ENCODE results near the gene ATF2.

GRCh38 chr2:175136334-175137215 is 31.4 kb downstream of the ATF2 start:
- TF ChIP-seq SIN3A (IDR thresholded peaks at IDR 0.05; ENCODE audit: borderline replicate concordance, insufficient read depth, low read length) (no peak), POLR2AphosphoS5 (IDR thresholded peaks at IDR 0.05; ENCODE audit: low read depth, low read length) (no peak), TAF1 (IDR thresholded peaks at IDR 0.05; ENCODE audit: borderline replicate concordance, insufficient read depth, low read length) (no peak), REST (IDR thresholded peaks at IDR 0.05; ENCODE audit: insufficient read depth in 1 of 2, low read depth in 2 of 2, low read length in 2 of 2) (no peak)

All from PFSK-1 (cell line).